Measurements from ENCODE around the gene SLC16A3.
A peak's percentile ranks its signal among the peaks of the same experiment; 100 is the strongest.
"Not testable (repeated sequence)": the region's sequence is repeated elsewhere in the genome, so short reads cannot be mapped to it uniquely, and the experiment has no call there.

SLC16A3 gene

GRCh38 chr17:82228842-82229697, at the start of gene SLC16A3:
Gene SLC16A3, plus strand, starts transcription at chr17:82229042. Its CDS starts 6,967 bp downstream, at chr17:82236009.
- peak; percentile 52 for DNase-seq (ENCODE audit: low read depth)

- DNase-seq (ENCODE audit: low read depth) = no peak
Observed at GRCh38 chr17:82179412-82179811, 49.4 kb upstream of the SLC16A3 start.

GRCh38 chr17:82179946-82180475, 48.8 kb upstream of the SLC16A3 start:
- no peak for DNase-seq (ENCODE audit: low read depth)

GRCh38 chr17:82180776-82181528, 47.9 kb upstream of the SLC16A3 start:
- no peak for DNase-seq (ENCODE audit: low read depth)

DNA sequence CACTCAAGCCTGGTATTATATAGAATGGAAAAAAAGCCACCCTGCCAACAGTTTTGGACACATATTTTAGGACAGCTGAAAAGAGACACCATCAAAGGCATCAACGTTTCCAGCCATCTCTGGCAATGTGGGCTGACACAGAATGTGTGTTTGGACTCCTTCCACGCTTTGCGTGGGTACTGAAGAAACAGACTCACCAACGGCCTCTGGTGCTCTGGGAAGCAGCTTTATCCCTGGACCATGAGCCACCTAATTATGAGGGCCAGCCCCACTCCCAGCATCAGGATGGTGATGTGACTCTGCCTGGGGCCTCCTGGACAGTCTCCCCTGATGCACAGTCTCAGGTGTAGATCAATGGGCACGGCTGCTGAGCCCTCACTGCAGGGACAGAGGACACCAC, 44.1 kb upstream of the SLC16A3 start:
- DNase-seq (ENCODE audit: low read depth) = no peak

DNA sequence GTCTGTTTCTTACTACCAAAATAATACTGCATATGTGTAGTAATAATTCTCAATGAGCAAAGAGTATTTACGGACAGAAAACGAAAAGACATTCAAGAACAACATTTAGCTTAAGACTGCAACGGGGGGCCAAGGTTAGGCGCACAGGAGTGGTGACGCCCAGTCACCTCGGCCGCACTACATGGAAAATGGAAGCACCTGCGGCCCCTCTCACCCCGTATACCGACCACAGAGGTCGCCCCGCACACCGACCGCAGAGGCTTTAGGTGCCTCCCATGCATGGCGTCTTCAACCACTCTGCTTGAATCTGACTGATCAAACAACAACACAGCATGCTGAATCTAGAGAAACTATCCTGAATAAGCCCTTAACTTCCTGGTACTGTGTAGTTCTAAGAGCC, 42.6 kb upstream of the SLC16A3 start:
- DNase-seq (ENCODE audit: low read depth) = no peak

DNA sequence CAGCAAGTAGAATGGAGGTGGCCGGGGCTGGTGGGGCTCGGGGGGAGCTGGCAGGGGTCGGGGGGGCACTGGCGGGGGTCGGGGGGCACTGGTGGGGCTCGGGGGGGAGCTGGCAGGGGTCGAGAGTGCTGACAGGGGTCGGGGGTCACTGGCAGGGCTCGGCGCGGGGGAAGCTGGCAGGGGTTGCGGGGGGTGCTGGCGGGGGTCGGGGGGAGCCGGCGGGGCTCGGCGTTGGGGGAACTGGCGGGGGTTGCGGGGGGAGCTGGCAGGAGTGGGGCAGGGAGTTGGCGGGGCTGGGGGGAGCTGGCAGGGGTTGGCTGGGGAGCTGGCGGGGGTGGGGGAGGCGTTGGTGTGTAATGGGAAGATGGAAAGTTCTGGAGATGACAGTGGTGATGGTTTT, 41.3 kb upstream of the SLC16A3 start:
- DNase-seq (ENCODE audit: low read depth) = no peak

- no peak for DNase-seq (ENCODE audit: low read depth)
Observed at GRCh38 chr17:82188001-82188961, 40.6 kb upstream of the SLC16A3 start.

- DNase-seq (ENCODE audit: low read depth) = not testable (repeated sequence)
Observed at GRCh38 chr17:82193050-82193449, 35.8 kb upstream of the SLC16A3 start.

DNA sequence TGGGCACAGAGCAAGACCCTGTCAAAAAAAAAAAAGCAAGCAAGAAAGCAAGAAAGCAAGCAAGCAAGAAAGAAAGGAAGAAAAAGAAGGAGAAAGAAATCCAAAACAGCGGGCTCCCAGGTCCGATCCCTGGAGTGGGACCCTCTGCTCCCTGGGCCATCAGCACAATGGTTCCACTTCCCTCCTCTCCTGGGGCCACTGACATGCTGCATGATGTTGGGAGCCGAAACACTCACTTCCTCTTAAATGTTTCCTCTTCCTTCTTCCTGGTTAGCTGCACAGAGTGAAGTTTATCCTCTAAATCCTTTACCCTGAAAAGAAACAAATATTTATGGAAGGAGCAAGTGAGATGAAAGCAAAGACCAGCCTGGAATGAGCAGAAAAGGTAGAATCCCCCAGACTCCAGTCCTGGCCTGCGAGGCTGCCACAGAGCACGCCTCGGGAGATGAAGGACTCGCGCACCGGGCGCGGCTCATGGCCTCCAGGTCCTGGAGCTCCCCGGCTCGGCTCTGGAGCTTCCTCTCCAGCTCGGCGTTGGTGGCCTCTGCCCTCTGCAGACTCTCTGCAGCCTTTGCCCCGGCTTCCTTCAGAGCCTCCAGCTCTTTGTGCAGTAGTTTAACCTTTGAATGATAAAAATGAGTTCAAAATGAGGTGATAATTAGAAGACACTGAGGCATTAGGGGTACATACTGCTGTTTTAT, 35.2 kb upstream of the SLC16A3 start:
- DNase-seq (ENCODE audit: low read depth) = no peak

DNA sequence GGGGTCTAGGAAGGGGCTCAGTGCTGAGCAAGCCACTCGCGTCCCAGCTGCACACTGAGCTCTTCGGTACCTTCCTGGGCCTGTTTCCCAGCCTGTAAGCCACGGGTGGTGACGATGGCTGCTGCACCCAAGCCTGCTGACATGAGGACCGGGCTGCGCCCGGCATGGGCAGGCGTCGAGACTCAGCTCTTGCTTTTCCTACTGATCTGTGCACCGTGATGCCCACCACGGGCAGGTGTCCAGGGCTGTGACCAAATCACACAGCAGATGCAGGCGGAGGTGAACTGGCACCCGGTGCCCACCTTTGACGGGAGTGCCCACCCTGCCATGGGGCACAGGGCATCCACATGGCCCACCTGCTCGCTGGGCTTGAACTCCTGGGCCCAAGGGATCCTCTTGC, 34.1 kb upstream of the SLC16A3 start:
- DNase-seq (ENCODE audit: low read depth) = no peak

DNA sequence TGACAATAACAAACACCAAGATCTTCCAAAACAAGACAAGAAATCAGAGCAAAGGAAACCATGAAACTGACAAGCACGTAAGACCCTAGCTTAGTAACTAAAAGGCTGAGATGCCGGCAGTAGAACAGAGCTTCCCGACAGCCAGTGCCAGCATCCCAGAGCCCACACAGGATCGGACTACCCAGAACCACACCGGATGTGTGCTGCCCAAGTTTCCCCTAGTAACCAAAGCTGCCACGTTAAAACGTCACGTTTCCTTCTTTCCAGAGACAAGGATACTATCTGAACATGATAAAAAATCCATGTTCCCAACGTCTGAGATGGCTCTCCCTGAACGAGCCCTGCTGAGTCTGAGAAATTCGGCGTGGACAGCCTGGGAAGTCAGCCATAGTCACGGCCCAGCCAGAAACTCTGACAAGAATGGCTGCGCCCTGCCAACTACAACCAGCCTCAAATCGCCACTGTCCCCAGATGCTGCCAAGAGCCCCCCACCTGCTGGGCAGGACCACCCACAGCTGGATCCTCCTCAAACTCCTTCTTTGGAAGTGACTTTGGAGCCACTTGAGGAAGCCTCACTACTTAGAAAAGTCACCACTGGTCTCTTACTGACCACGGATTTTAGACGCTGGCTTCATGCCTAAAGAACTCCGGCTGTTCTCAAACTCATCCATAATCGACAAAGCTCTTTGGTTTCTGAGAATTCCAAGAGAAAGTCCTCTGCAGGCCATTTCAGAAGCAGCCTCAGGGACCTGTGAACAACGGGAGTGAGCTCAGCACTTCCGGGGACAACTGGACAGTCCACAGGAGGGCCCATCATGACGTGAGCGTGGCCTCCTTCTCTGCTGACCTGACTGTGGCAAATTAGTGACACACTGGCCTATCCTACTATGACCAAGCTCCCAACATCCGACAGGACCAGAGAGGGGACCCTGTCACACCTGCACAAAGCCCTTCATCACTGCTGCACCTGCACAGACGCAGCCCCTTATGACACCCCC, 32.9 kb upstream of the SLC16A3 start:
- DNase-seq (ENCODE audit: low read depth) = no peak

DNA sequence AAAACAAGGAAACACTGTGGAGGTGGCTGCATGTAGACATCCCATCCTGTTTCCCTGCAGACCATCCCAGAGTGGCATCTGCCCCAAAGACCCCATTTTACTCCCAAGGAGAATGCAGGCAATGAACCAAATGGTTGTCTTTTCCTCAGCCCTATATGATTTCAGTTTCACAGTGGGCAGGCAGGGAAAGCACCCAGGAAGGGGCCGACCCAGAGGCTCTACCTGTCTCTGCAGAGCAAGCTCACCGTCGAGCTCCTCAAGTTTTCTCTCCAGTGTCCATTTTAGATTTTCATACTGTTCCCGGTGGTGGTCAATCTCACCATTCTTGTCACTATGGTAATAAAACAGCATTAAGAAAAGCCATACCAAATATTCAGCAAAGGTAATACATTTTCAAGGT, 30.8 kb upstream of the SLC16A3 start:
- no peak for DNase-seq (ENCODE audit: low read depth)

GRCh38 chr17:82199496-82199895, 29.3 kb upstream of the SLC16A3 start:
- DNase-seq (ENCODE audit: low read depth) = no peak

- DNase-seq (ENCODE audit: low read depth) = no peak
Observed at GRCh38 chr17:82200135-82200534, 28.7 kb upstream of the SLC16A3 start.

GRCh38 chr17:82200743-82201497, 27.9 kb upstream of the SLC16A3 start:
- DNase-seq (ENCODE audit: low read depth) = peak; percentile 48

DNA sequence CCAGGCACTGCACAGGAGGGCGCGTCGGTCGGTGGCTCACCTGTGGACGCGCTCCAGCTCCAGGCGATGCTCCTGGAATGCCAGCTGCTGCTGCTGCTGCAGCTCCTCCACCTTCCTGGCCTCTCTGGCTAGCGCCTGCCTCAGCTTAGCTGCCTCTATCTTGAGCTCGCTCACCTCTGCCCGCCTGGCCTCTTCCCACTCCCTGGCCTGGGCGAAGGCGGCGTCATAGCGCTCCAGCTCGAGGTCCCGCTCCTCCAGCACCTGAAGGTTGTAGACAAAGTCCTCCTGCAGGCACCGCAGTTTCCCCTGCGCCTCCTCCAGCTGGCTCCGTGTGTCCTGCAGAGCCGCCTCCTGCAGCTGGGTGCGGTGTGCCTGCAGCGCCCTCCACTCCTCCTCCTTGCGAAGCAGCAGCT, 27.3 kb upstream of the SLC16A3 start:
- DNase-seq (ENCODE audit: low read depth) = no peak

DNA sequence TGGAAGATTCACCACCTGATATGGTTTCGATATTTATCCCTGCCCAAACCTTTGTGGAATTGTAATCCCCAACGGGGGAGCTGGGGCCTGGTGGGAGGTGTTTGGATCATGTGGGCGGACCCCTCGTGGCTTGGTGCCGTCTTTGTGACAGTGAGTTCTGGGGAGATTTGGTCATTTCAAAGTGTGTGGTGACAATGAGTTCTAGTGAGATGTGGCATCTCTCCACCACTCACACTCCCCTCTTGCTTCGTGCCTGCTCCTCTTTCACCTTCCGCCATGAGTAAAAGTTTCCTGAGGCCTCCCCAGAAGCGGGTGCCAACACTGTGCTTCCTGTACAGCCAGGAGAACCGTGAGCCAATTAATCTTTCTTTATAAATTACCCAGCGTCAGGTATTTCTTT, 25.9 kb upstream of the SLC16A3 start:
- DNase-seq (ENCODE audit: low read depth) = no peak

- no peak for DNase-seq (ENCODE audit: low read depth)
Observed at GRCh38 chr17:82203920-82204319, 24.9 kb upstream of the SLC16A3 start.
